Astrocyte of the cerebellum (primary cell): ENCODE data around the gene MAPKAPK3.

ENCODE experiments used
- DNase-seq: peaks from one replicate; pipeline ENCODE4 v3.0.0-alpha.2; 2011; ENCODE audit warnings: low read depth
- H3K4me3 ChIP-seq: 2 replicates; pipeline ENCODE4 v1.5.1; 2011; ENCODE audit warnings: mild to moderate bottlenecking, low read depth, low read length, moderate library complexity
- CTCF ChIP-seq: IDR thresholded peaks from 2 replicates; pipeline ENCODE4 v1.5.1; 2012; ENCODE audit warnings: low read length, low read depth, moderate library complexity, mild to moderate bottlenecking; ENCODE audit errors: missing control alignments
- in situ Hi-C: cut with HindIII; loops from 2 replicates; pipeline ENCODE4 v1.10.0; 2017; ENCODE audit warnings: low sequenced_read_pairs

The MAPKAPK3 gene

GRCh38 chr3:50611464-50612233 is 5.3 kb upstream of the MAPKAPK3 start, which contains the start of gene CISH:
CISH (minus strand) TSS chr3:50611774; CDS start chr3:50611650, 124 bp downstream.
- peak; percentile 66 for TF ChIP-seq CTCF
- in situ Hi-C loops, result no loop called here
- H3K4me3 ChIP-seq, result peak within 1 kb of the TSS; percentile 54

GRCh38 chr3:50612234-50612882 is 4.6 kb upstream of the MAPKAPK3 start:
- TF ChIP-seq CTCF, result no peak
- in situ Hi-C loops, result no loop called here
- DNase-seq, result no peak
- H3K4me3 ChIP-seq, result peak overlapping the region; percentile 54

More at GRCh38 chr3:50611464-50612233, 5.3 kb upstream of the MAPKAPK3 start, which contains the start of gene CISH:
- DNase-seq, result peak; percentile 59

DNA sequence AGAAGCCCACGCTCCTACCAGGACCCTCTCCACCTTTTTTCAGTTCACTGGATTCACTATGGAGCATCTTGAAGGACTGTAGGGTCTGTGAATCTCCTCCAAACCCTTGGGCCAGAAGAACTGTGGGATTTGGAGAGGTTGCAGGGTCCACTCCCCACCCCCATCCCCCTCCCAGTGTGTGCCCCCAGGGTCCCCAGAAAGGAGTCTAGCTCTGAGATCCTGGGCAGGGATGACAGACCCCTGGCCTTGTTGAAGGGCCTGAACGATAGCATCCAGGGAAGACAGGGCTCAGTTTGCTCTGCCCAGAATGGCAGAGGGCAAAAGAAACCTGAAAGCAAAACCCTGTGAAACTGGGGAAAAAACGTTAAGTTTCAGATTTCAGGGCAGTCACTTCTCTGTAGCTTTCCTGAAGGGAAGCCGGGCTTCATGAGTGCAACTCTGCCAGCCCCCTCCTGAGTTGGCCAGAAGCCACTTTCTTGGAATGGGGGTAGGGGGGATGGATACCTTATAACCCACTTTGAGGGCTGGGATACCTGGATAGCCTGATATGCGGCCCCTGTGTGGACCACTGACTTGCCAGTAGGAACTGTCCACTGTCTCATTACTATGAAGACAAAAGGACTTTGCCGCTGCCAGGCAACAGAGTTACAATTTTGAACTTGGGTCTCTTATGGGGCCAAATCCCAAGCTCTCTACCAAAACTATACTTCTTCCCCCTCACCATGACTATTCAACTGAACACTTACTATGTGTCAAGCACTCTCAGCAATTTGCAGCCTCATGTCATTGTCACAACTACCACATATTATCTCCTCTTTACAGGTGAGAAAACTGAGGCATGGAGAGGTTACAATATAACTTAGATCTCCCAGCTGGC is 3.7 kb upstream of the MAPKAPK3 start:
- no peak overlapping the region for H3K4me3 ChIP-seq
- no peak for TF ChIP-seq CTCF
- in situ Hi-C loops, result no loop called here
- DNase-seq, result no peak

- in situ Hi-C loops, result no loop called here
- no peak for DNase-seq
- no peak for TF ChIP-seq CTCF
- H3K4me3 ChIP-seq, result no peak overlapping the region
These were observed 1.8 kb upstream of the MAPKAPK3 start for GRCh38 chr3:50615190-50615589.

DNA sequence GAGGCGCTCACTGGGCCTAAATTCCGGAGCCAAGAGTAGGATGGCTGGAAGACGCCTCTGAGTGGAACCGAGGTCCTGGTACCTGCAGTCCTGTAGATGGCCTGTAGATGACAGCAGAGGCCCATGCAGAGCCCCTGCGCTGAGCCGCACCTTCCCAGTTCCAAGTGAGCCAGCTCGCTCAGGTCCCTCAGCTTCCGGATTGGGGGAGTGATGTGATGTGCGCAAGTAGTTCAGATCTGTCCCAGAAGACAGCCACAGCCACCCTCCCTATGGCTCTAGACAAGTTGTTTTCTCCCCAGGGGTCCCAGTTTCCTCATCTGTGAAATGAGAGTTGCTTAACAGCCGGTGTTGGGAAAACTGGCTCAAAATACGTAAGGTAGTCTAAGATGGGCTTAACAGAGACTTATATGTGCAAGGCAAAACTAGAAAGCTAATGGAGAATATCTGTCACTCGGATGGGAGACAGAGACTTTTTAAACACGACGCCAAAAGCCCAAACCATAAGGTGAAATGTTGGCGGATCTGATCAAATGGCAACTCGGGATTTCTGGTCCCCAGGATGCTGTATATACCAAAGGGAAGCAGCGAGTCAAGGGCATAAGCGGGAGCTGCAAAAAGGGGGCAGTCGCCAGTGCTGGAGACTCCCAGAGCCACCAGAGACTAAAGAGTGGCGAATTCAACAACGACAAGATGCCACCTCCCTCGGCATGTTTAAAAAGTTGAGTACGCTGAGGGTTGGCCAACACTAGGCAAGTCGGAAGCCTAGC is 765 bp upstream of the MAPKAPK3 start:
- TF ChIP-seq CTCF, result peak; percentile 100
- in situ Hi-C loops, result no loop called here
- peak; percentile 55 for DNase-seq
- peak overlapping the region; percentile 56 for H3K4me3 ChIP-seq

DNA sequence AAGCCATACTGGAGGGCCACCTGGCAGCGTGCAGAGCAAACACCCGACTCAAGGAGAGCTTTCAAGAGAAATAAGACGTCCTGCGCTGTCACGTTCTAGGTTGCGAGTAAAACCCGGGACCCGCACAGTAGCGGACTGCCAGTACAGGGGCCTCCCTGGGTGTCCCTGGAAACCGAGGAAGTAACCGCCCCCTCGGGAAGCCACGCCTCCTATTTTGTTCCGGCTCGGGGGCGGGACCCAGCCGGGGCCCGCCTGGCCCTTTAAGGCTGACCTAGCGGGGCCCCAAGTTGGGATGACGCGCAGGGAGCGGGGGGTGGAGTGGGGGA is 218 bp upstream of the MAPKAPK3 start:
- TF ChIP-seq CTCF, result no peak
- peak; percentile 42 for DNase-seq
- H3K4me3 ChIP-seq, result peak overlapping the region; percentile 56
- in situ Hi-C loops, result no loop called here
